Thoracic aorta (tissue), 2 donors: ENCODE results near the gene CHSY1. TPM values are rescaled to one million over a fixed set of nuclear protein-coding genes. Genes with fewer than 3 reads are reported as not detected.

Experiments
- ATAC-seq: fragments of 150-250 bp; one replicate; pipeline ENCODE4 v1.8.0; 2017; ENCODE audit warnings: low read depth; ENCODE audit not compliant: insufficient number of reproducible peaks, low FRiP score
- DNase-seq: peaks from one replicate; pipeline ENCODE4 v3.0.0-alpha.2; 2020; ENCODE audit warnings: low spot score
- H3K27ac ChIP-seq, 2 donors: fragments of 200-600 bp; sonication (generic); 1 replicate in 1 of 2; 2 replicates in 1 of 2; pipeline ENCODE4 v1.5.1; 2016; ENCODE audit warnings: mild to moderate bottlenecking in 2 of 2, moderate library complexity in 2 of 2
- H3K27me3 ChIP-seq: fragments of 200-600 bp; sonication (generic); replicated peaks from 2 replicates; pipeline ENCODE4 v1.6.0; 2016; ENCODE audit warnings: mild to moderate bottlenecking; ENCODE audit not compliant: insufficient read depth
- H3K36me3 ChIP-seq: fragments of 200-600 bp; sonication (generic); one replicate; pipeline ENCODE4 v1.5.1; 2016
- H3K4me1 ChIP-seq, 2 donors: fragments of 200-600 bp; sonication (generic); 1 replicate in 1 of 2; 2 replicates in 1 of 2; pipeline versions ENCODE4 v1.5.1 to v1.6.0; 2016; ENCODE audit warnings: low read depth in 2 of 2, mild to moderate bottlenecking in 1 of 2; ENCODE audit not compliant: control insufficient read depth in 1 of 2
- H3K4me3 ChIP-seq: fragments of 200-600 bp; sonication (generic); 2 replicates; pipeline ENCODE4 v1.5.1; 2016; ENCODE audit warnings: mild to moderate bottlenecking
- H3K9me3 ChIP-seq: fragments of 200-600 bp; sonication (generic); 2 replicates; pipeline ENCODE4 v1.5.1; 2016
- CTCF ChIP-seq: fragments of 200-600 bp; sonication (generic); IDR thresholded peaks from one replicate; pipeline ENCODE4 v1.5.1; 2019; ENCODE audit warnings: antibody characterized with exemption
- total RNA-seq, 2 donors: library from RNA; depleted of rRNA; stranded (reverse); fragments of >200 nt; gene quantifications; one replicate each; pipeline versions ENCODE4 v1.1.0 to v1.2.3, GENCODE V29; 2016

CHSY1 gene
- total RNA-seq, 2 donors from 2014 or later: 35.7 to 153 TPM

- H3K9me3 ChIP-seq: no peaks in the 10 kb centered on the region
- H3K27ac ChIP-seq: peak overlapping the region; percentile 81 to 89
- H3K4me1 ChIP-seq: peaks cover 12 to 36% of the 10 kb centered on the region in 2 donors
- H3K4me3 ChIP-seq: peak overlapping the region; percentile 49
- peaks cover 14% of the 10 kb centered on the region for H3K36me3 ChIP-seq
- no peaks in the 10 kb centered on the region for H3K27me3 ChIP-seq
- DNase-seq (no peak), ATAC-seq (no peak)
- no peak for TF ChIP-seq CTCF
Measured at GRCh38 chr15:101266787-101267186, 14.9 kb upstream of the CHSY1 start.

GRCh38 chr15:101266034-101266433 is 14.2 kb upstream of the CHSY1 start:
- no peak for DNase-seq
- H3K9me3 ChIP-seq: no peaks in the 10 kb centered on the region
- H3K27ac ChIP-seq: peak overlapping the region in 1 of 2 donors; percentile 89
- peaks cover 12 to 36% of the 10 kb centered on the region in 2 donors for H3K4me1 ChIP-seq
- no peak for ATAC-seq
- no peak overlapping the region for H3K4me3 ChIP-seq
- no peak for TF ChIP-seq CTCF
- H3K27me3 ChIP-seq: no peaks in the 10 kb centered on the region
- H3K36me3 ChIP-seq: peaks cover 6% of the 10 kb centered on the region

- no peak for ATAC-seq
- Histone ChIP-seq H3K4me1 (peaks cover 12 to 36% of the 10 kb centered on the region in 2 donors), H3K4me3 (no peak overlapping the region), H3K27me3 (no peaks in the 10 kb centered on the region), H3K27ac (peak overlapping the region in 1 of 2 donors; percentile 89), H3K36me3 (no peaks in the 10 kb centered on the region), H3K9me3 (no peaks in the 10 kb centered on the region)
- no peak for TF ChIP-seq CTCF
- DNase-seq: no peak
Measured at GRCh38 chr15:101264911-101265641, 13.2 kb upstream of the CHSY1 start.

- no peaks in the 10 kb centered on the region for H3K9me3 ChIP-seq
- no peak for TF ChIP-seq CTCF
- no peaks in the 10 kb centered on the region for H3K36me3 ChIP-seq
- ATAC-seq (no peak), DNase-seq (no peak)
- no peak overlapping the region for H3K27ac ChIP-seq
- peaks cover 12 to 36% of the 10 kb centered on the region in 2 donors for H3K4me1 ChIP-seq
- H3K27me3 ChIP-seq: no peaks in the 10 kb centered on the region
- H3K4me3 ChIP-seq: no peak overlapping the region
Measured at GRCh38 chr15:101264011-101264410, 12.2 kb upstream of the CHSY1 start.

GRCh38 chr15:101262551-101262950 is 10.7 kb upstream of the CHSY1 start:
- Histone ChIP-seq H3K4me3 (no peak overlapping the region), H3K27me3 (no peaks in the 10 kb centered on the region), H3K36me3 (no peaks in the 10 kb centered on the region), H3K27ac (no peak overlapping the region), H3K4me1 (peaks cover 9 to 29% of the 10 kb centered on the region in 2 donors), H3K9me3 (no peaks in the 10 kb centered on the region)
- TF ChIP-seq CTCF: no peak
- DNase-seq (no peak), ATAC-seq (no peak)
